GM12891 (cell line): ENCODE data around the gene DPH5.
"Not testable (repeated sequence)": the region's sequence is repeated elsewhere in the genome, so short reads cannot be mapped to it uniquely, and the experiment has no call there.

ENCODE experiments used
- DNase-seq: peaks from one replicate; pipeline ENCODE4 v3.0.0; 2011; ENCODE audit warnings: low spot score; ENCODE audit not compliant: insufficient read length
- FAIRE-seq: peaks from 2 replicates; lab custom pipeline; 2011; peaks lifted over from hg19 to GRCh38; lab: Jason Lieb, UNC
- PAX5 ChIP-seq: IDR thresholded peaks from 2 replicates; pipeline ENCODE4 v1.6.1; 2011; ENCODE audit warnings: low read length, moderate library complexity, mild to moderate bottlenecking; ENCODE audit not compliant: insufficient read depth, severe bottlenecking
- POLR2A ChIP-seq: IDR thresholded peaks from 2 replicates; pipeline ENCODE4 v1.6.1; 2011; ENCODE audit warnings: low read depth, low read length, control low read depth
- POLR2AphosphoS5 ChIP-seq: IDR thresholded peaks from 2 replicates; pipeline ENCODE4 v1.6.1; 2011; ENCODE audit warnings: low read depth, low read length, control low read depth
- POU2F2 ChIP-seq: IDR thresholded peaks from 2 replicates; pipeline ENCODE4 v1.6.1; 2011; ENCODE audit warnings: low read depth, mild to moderate bottlenecking, control low read depth, low read length, moderate library complexity
- SPI1 ChIP-seq: IDR thresholded peaks from 2 replicates; pipeline ENCODE4 v1.6.1; 2011; ENCODE audit warnings: low read depth, low read length, control low read depth
- TAF1 ChIP-seq: IDR thresholded peaks from 2 replicates; pipeline ENCODE4 v1.6.1; 2011; ENCODE audit warnings: low read depth, low read length, control low read depth

DPH5 gene

GRCh38 chr1:101033017-101033416, 7.4 kb upstream of the DPH5 start:
- DNase-seq = no peak
- no peak for TF ChIP-seq TAF1
- FAIRE-seq = no peak

GRCh38 chr1:101032129-101032528, 6.5 kb upstream of the DPH5 start:
- not testable (repeated sequence) for DNase-seq, FAIRE-seq

- no peak for FAIRE-seq
- no peak for DNase-seq
- TF ChIP-seq POLR2A (no peak), POU2F2 (no peak), PAX5 (no peak), TAF1 (no peak), POLR2AphosphoS5 (no peak), SPI1 (no peak)
Measured at GRCh38 chr1:101030881-101031280, 5.3 kb upstream of the DPH5 start.

GRCh38 chr1:101029184-101029583, 3.6 kb upstream of the DPH5 start:
- DNase-seq (no peak), FAIRE-seq (no peak)

GRCh38 chr1:101028466-101028865, 2.9 kb upstream of the DPH5 start:
- TF ChIP-seq SPI1 (no peak), TAF1 (no peak), PAX5 (no peak), POLR2A (no peak), POU2F2 (no peak), POLR2AphosphoS5 (no peak)
- DNase-seq (no peak), FAIRE-seq (no peak)

More at GRCh38 chr1:101029184-101029583, 3.6 kb upstream of the DPH5 start:
- TF ChIP-seq POLR2AphosphoS5 (no peak), POLR2A (no peak), PAX5 (no peak), POU2F2 (no peak), SPI1 (no peak), TAF1 (no peak)

- no peak for DNase-seq
- no peak for FAIRE-seq
- TF ChIP-seq SPI1 (peak; percentile 68), POLR2A (peak; percentile 41; the same call in 1 of the 2 replicates), TAF1 (no peak), POU2F2 (no peak), PAX5 (no peak), POLR2AphosphoS5 (no peak)
Measured at GRCh38 chr1:101027194-101027772, 1.7 kb upstream of the DPH5 start.

GRCh38 chr1:101026430-101026788, 825 bp upstream of the DPH5 start:
- TF ChIP-seq POU2F2 = no peak
- no peak for TF ChIP-seq PAX5
- no peak for TF ChIP-seq POLR2A
- no peak for TF ChIP-seq SPI1
- TF ChIP-seq TAF1 = no peak
- no peak for TF ChIP-seq POLR2AphosphoS5
- FAIRE-seq (no peak), DNase-seq (no peak)

- DNase-seq (no peak), FAIRE-seq (no peak)
- TF ChIP-seq PAX5 (no peak), POLR2A (no peak), TAF1 (no peak)
Measured at GRCh38 chr1:101025283-101025656, 314 bp downstream of the DPH5 start.

GRCh38 chr1:101022294-101022693, 3.3 kb downstream of the DPH5 start:
- no peak for TF ChIP-seq TAF1
- TF ChIP-seq POLR2A = no peak
- TF ChIP-seq SPI1 = no peak
- TF ChIP-seq POU2F2 = no peak
- TF ChIP-seq PAX5 = no peak
- no peak for FAIRE-seq
- no peak for DNase-seq

- TF ChIP-seq TAF1 = no peak
- no peak for TF ChIP-seq SPI1
- TF ChIP-seq POU2F2 = no peak
- TF ChIP-seq POLR2A = no peak
- no peak for TF ChIP-seq POLR2AphosphoS5
- no peak for TF ChIP-seq PAX5
- FAIRE-seq (no peak), DNase-seq (no peak)
Measured at GRCh38 chr1:101017448-101017847, 8.1 kb downstream of the DPH5 start.

GRCh38 chr1:101013776-101014175, 11.8 kb downstream of the DPH5 start:
- no peak for DNase-seq
- FAIRE-seq = no peak
- TF ChIP-seq PAX5 (no peak), SPI1 (no peak), POLR2A (no peak), POU2F2 (no peak), POLR2AphosphoS5 (no peak), TAF1 (no peak)
